HUDEP-2 (cell line): ENCODE measurements around the gene MICALL1.
"Not testable (repeated sequence)": the region's sequence is repeated elsewhere in the genome, so short reads cannot be mapped to it uniquely, and the experiment has no call there.

ENCODE experiments used
- DNase-seq, 76 experiments: peaks; one replicate each; lab custom pipeline; 2025; ENCODE audit not compliant: unreplicated experiment in 76 of 76; lab: John Stamatoyannopoulos, UW

MICALL1 gene

GRCh38 chr22:37926771-37927636 lies 20.9 kb downstream of the MICALL1 start:
- DNase-seq: peak in 43 of 76 experiments; percentile 3 to 83 (median 54)

- DNase-seq: no peak
These were observed 21.5 kb downstream of the MICALL1 start for GRCh38 chr22:37927637-37927936.

GRCh38 chr22:37929390-37929789 lies 23.3 kb downstream of the MICALL1 start:
- no peak for DNase-seq

DNA sequence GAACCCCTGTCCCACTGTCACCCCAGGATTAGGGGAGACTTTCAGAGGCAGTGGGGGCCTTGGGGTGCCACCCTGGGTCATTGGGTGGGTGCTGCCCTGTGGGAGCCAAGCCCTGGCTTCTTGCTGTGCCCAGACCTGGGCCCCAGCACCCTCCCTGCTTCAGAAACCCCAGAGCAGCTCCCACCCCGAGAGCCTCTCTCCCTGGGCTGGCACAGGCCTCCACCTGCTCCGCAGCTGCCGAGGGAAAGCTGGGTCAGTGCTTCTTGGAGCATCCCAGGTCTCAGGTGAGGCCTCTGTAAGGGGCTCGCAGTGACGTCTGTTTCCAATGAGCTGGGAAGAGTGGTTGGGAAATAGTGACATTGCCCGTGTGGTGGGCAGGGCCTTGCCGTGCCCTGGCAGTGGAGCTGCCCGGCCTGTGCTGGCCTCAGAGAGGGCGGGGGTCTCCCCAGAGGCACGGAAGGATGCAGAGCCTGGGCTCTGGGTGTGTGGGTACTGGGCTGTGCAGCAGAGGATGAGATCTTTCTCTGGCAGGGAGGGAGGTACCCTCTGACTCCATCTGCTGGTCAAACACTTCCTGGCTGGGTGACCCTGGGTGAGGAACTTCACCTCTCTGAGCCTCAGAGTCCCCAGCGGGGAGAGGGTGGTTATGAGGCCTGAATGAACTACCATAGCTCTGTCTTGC lies 24.3 kb downstream of the MICALL1 start:
- peak in 40 of 76 experiments; percentile 13 to 63 (median 37) for DNase-seq

- no peak for DNase-seq
These were observed 24.9 kb downstream of the MICALL1 start for GRCh38 chr22:37930952-37931440.

GRCh38 chr22:37931893-37932389 lies 25.8 kb downstream of the MICALL1 start:
- DNase-seq: peak in 15 of 76 experiments; percentile 1 to 56 (median 17)

DNA sequence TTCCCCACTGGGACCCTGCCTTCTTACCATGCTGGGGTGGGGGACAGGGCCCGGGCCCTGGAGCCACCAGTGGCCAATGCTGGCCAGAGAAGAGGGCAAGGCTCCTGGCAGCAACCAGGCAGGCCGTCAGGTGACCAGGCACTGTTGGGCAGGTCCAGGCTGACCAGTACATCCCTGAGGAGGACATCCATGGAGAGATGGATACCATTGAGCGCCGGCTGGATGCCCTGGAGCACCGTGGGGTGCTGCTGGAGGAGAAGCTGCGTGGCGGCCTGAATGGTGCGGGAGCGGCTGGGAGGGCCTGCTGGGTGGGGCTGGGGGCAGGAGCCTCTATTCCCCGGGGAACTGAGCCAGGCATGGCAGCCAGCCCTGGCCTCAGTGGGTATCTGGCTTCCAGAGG lies 26.3 kb downstream of the MICALL1 start:
- no peak for DNase-seq

GRCh38 chr22:37932821-37933578 lies 26.9 kb downstream of the MICALL1 start:
- DNase-seq: no peak

DNA sequence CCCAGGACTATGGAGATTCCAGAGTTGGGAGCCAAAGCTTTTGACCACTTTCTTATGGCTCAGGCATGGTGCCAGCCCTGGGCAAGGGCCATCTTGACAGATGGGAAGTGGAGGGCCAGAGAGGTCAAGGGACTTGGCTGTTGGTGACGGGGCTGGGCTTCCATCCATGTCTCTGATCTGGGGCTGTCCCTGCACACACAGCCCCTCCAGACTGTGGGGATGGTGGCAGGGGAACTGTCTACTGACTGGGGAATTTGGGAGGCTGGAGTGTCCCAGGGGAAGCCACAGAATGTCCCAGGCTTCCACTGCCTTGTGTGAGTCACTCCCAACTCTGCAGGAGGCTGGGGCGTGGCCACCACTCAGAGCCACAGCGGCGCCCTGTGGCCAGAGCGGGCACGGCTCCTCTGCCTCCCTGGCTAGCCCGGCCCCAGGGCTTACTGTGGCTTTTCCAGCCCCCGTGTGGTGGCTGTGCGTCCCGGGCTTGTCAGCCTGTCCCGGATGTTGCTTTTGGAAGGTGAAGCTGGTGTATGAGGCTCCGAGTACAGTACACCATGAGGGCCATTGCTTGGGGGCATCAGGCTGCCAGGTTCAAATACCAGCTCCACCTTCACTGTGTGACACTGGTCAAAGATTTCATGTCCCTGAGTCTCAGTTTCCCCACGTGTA lies 27.7 kb downstream of the MICALL1 start:
- DNase-seq: peak in 73 of 76 experiments; percentile 30 to 92 (median 83)

GRCh38 chr22:37940698-37941376 lies 34.7 kb downstream of the MICALL1 start:
- DNase-seq: no peak

DNA sequence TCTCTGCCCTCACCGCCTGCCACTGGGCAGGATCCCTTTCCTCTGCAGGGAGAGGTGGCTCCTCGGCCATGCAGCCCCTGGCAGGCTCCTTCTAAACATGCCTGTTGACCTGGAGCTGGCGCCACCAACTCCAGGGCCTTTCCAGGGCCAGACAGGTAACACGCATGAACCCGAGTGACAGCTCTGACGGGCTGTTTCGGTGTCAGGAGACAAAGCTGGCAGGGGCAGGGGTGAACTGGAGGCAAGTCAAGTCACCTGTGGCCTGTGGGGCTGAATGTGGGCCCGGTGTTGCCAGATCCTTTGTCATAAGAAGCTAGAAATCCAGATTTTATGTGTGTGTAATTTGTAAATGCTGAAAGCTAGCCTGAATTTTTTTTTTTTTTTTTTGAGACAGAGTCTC lies 36.0 kb downstream of the MICALL1 start:
- DNase-seq: no peak

DNA sequence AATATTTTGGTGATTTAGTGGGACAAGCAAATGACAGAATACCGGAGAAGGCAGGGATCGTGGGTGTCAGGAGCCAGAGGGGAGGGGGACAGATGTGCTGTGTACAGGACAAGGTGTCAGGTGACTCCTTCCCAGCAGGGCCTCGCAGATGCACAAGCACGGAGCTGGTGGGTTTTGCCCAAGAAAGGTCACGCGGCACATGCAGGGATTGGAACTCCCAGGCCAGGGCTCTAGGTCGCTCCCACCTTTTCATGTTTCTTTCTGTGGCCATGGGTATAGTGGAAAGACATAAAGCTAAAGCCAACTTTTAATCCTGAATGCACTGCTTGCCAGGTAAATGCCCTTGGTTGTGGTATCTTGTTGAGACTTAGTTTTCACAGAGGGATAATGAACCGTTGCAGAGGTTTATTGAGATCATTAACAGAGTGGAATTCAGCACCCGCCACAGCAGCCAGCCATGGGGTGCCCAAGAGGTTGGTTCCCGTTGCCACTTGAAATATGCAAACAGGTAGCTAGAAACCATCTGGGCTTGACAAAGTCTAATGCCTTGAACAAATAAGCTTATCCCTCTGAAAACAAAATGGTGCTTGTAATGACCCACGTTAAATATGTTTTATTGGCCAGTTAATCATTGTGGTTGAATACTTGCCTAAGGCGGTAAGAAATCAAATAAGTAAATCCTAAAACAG lies 37.2 kb downstream of the MICALL1 start:
- DNase-seq: no peak

- DNase-seq: no peak
These were observed 37.7 kb downstream of the MICALL1 start for GRCh38 chr22:37943825-37944198.

GRCh38 chr22:37944423-37944822 lies 38.3 kb downstream of the MICALL1 start:
- DNase-seq: not testable (repeated sequence)

- DNase-seq: not testable (repeated sequence)
These were observed 41.2 kb downstream of the MICALL1 start for GRCh38 chr22:37947142-37947795.

DNA sequence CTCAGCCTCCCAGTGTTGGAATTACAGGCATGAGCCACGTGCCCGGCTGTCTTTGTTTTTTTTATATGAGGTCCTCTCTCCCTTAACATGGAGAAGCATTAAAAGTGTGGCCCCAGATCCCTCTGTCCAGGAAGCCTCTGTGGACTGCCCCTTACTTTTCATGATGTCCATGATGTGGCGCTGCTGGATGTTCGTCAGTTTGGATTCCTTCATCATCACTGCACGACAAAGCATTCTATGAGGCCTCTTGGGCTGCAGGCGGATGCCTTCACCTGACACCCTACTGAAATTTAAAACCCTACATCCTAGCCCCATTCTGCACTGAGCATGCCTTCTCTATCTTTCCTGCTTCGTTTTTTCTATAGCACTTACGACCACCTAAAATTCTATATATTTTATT lies 45.2 kb downstream of the MICALL1 start:
- DNase-seq: no peak

GRCh38 chr22:37952629-37953028 lies 46.5 kb downstream of the MICALL1 start:
- DNase-seq: not testable (repeated sequence)

GRCh38 chr22:37953062-37953436 lies 47.0 kb downstream of the MICALL1 start:
- peak in 1 of 76 experiments; percentile 41 for DNase-seq
